ENCODE data around the gene FUT9. TPM values are rescaled to one million over a fixed set of nuclear protein-coding genes. Genes with fewer than 3 reads are reported as not detected.

The FUT9 gene
- total and polyA plus RNA-seq, 2 donors (not counting 1 experiment from before 2014, with no cell fraction given): not detected

- H3K4me2 ChIP-seq (ENCODE audit: extremely low read depth, insufficient read depth, low read length): no peak overlapping the region
- H3K4me3 ChIP-seq (replicated peaks in 1 of 4; ENCODE audit: control extremely low read depth in 1 of 4, insufficient read depth in 1 of 4, low read depth in 3 of 4, low read length in 4 of 4): no peak overlapping the region
- no peaks in the 10 kb centered on the region for H4K20me1 ChIP-seq (ENCODE audit: control insufficient read depth, extremely low read depth, insufficient read depth, low read length)
- no peaks in the 10 kb centered on the region for H3K27me3 ChIP-seq (ENCODE audit: control insufficient read depth, insufficient read depth, low read length)
- no peaks in the 10 kb centered on the region for H3K4me1 ChIP-seq (ENCODE audit: control insufficient read depth, extremely low read depth, insufficient read depth, low read length)
- no peak overlapping the region for H3K9ac ChIP-seq (ENCODE audit: insufficient read depth, low read length)
- no peak for TF ChIP-seq CTCF (conservative IDR thresholded peaks at IDR 0.05 in 1 of 2, IDR thresholded peaks at IDR 0.05 in 1 of 2; ENCODE audit: low read depth in 1 of 2, low read length in 2 of 2)
- no peaks in the 10 kb centered on the region for H3K79me2 ChIP-seq (ENCODE audit: control insufficient read depth, insufficient read depth, low read length)
- no peak for DNase-seq (ENCODE audit: low read depth in 2 of 2)
- no peaks in the 10 kb centered on the region for H3K9me3 ChIP-seq (ENCODE audit: control insufficient read depth, insufficient read depth, low read depth, low read length)
- no peak overlapping the region for H3K27ac ChIP-seq (ENCODE audit: insufficient read depth, low read length)
- H3K36me3 ChIP-seq (ENCODE audit: control insufficient read depth, insufficient read depth, low read length): no peaks in the 10 kb centered on the region
- H2AFZ ChIP-seq (ENCODE audit: low read length): no peak overlapping the region
Observed at GRCh38 chr6:95998133-95998532, 17.6 kb upstream of the FUT9 start.

GRCh38 chr6:96001891-96002575 is 13.7 kb upstream of the FUT9 start:
- no peaks in the 10 kb centered on the region for H3K27me3 ChIP-seq (ENCODE audit: control insufficient read depth, insufficient read depth, low read length)
- H3K4me2 ChIP-seq (ENCODE audit: extremely low read depth, insufficient read depth, low read length): no peak overlapping the region
- no peak for DNase-seq (ENCODE audit: low read depth in 2 of 2)
- no peak overlapping the region for H3K27ac ChIP-seq (ENCODE audit: insufficient read depth, low read length)
- no peaks in the 10 kb centered on the region for H3K9me3 ChIP-seq (ENCODE audit: control insufficient read depth, insufficient read depth, low read depth, low read length)
- no peaks in the 10 kb centered on the region for H3K36me3 ChIP-seq (ENCODE audit: control insufficient read depth, insufficient read depth, low read length)
- no peak overlapping the region for H2AFZ ChIP-seq (ENCODE audit: low read length)
- TF ChIP-seq EZH2 (IDR thresholded peaks at IDR 0.05; ENCODE audit: low read length, missing control alignments) (no peak), CTCF (conservative IDR thresholded peaks at IDR 0.05 in 1 of 2, IDR thresholded peaks at IDR 0.05 in 1 of 2; ENCODE audit: low read depth in 1 of 2, low read length in 2 of 2) (no peak)
- no peaks in the 10 kb centered on the region for H3K79me2 ChIP-seq (ENCODE audit: control insufficient read depth, insufficient read depth, low read length)
- H4K20me1 ChIP-seq (ENCODE audit: control insufficient read depth, extremely low read depth, insufficient read depth, low read length): no peaks in the 10 kb centered on the region
- H3K9ac ChIP-seq (ENCODE audit: insufficient read depth, low read length): no peak overlapping the region
- no peaks in the 10 kb centered on the region for H3K4me1 ChIP-seq (ENCODE audit: control insufficient read depth, extremely low read depth, insufficient read depth, low read length)
- no peak overlapping the region for H3K4me3 ChIP-seq (replicated peaks in 1 of 4; ENCODE audit: control extremely low read depth in 1 of 4, insufficient read depth in 1 of 4, low read depth in 3 of 4, low read length in 4 of 4)

GRCh38 chr6:96002576-96002910 is 13.2 kb upstream of the FUT9 start:
- no peak for TF ChIP-seq EZH2 (IDR thresholded peaks at IDR 0.05; ENCODE audit: low read length, missing control alignments)
- no peak for TF ChIP-seq CTCF (conservative IDR thresholded peaks at IDR 0.05 in 1 of 2, IDR thresholded peaks at IDR 0.05 in 1 of 2; ENCODE audit: low read depth in 1 of 2, low read length in 2 of 2)
- Histone ChIP-seq H3K9me3 (ENCODE audit: control insufficient read depth, insufficient read depth, low read depth, low read length) (no peaks in the 10 kb centered on the region), H4K20me1 (ENCODE audit: control insufficient read depth, extremely low read depth, insufficient read depth, low read length) (no peaks in the 10 kb centered on the region), H3K36me3 (ENCODE audit: control insufficient read depth, insufficient read depth, low read length) (no peaks in the 10 kb centered on the region), H3K4me1 (ENCODE audit: control insufficient read depth, extremely low read depth, insufficient read depth, low read length) (no peaks in the 10 kb centered on the region), H3K9ac (ENCODE audit: insufficient read depth, low read length) (no peak overlapping the region), H3K27ac (ENCODE audit: insufficient read depth, low read length) (no peak overlapping the region), H2AFZ (ENCODE audit: low read length) (no peak overlapping the region), H3K4me2 (ENCODE audit: extremely low read depth, insufficient read depth, low read length) (no peak overlapping the region), H3K4me3 (replicated peaks in 1 of 4; ENCODE audit: control extremely low read depth in 1 of 4, insufficient read depth in 1 of 4, low read depth in 3 of 4, low read length in 4 of 4) (no peak overlapping the region), H3K79me2 (ENCODE audit: control insufficient read depth, insufficient read depth, low read length) (no peaks in the 10 kb centered on the region), H3K27me3 (ENCODE audit: control insufficient read depth, insufficient read depth, low read length) (no peaks in the 10 kb centered on the region)
- no peak for DNase-seq (ENCODE audit: low read depth in 2 of 2)
